ENCODE results near the gene SORCS3.
"Not testable (repeated sequence)": the region's sequence is repeated elsewhere in the genome, so short reads cannot be mapped to it uniquely, and the experiment has no call there.

Gene SORCS3

GRCh38 chr10:104711302-104711721, 70.2 kb downstream of the SORCS3 start:
- no peak for TF ChIP-seq Cebpa-rat (IDR thresholded peaks at IDR 0.05)
- H3K36me3 ChIP-seq = no peaks in the 10 kb centered on the region
- H4K20me1 ChIP-seq = no peaks in the 10 kb centered on the region

GRCh38 chr10:104730593-104730992, 89.5 kb downstream of the SORCS3 start:
- not testable (repeated sequence) for H3K4me1 ChIP-seq, H3K4me3 ChIP-seq, H3K9ac ChIP-seq, H3K27ac ChIP-seq, H3K4me2 ChIP-seq, H4K20me1 ChIP-seq, H3K36me3 ChIP-seq, H3K27me3 ChIP-seq
- peaks cover 0 to 10% (median 7%) of the 10 kb centered on the region in 11 experiments; a peak in 13 of 22 replicates for H3K9me3 ChIP-seq (replicated peaks in 1 of 11)

More at GRCh38 chr10:104711302-104711721, 70.2 kb downstream of the SORCS3 start:
- H3K9me3 ChIP-seq (replicated peaks in 1 of 11) = no peaks in the 10 kb centered on the region
- H3K4me2 ChIP-seq = no peak overlapping the region
- H3K4me3 ChIP-seq = no peak overlapping the region
- H3K4me1 ChIP-seq = no peaks in the 10 kb centered on the region
- H3K27ac ChIP-seq = no peak overlapping the region
- H3K27me3 ChIP-seq = no peaks in the 10 kb centered on the region
- H3K9ac ChIP-seq = no peak overlapping the region

- H3K9me3 ChIP-seq (replicated peaks in 1 of 11) = peaks cover 0 to 4% (median 2%) of the 10 kb centered on the region in 11 experiments; a peak in 6 of 22 replicates
- H4K20me1 ChIP-seq = no peaks in the 10 kb centered on the region
These were observed 90.1 kb downstream of the SORCS3 start for GRCh38 chr10:104731192-104731591.

GRCh38 chr10:104732222-104732621, 91.1 kb downstream of the SORCS3 start:
- Histone ChIP-seq H4K20me1 (no peaks in the 10 kb centered on the region), H3K4me2 (no peak overlapping the region), H3K9me3 (replicated peaks in 1 of 11) (no peaks in the 10 kb centered on the region), H3K27me3 (no peaks in the 10 kb centered on the region), H3K27ac (no peak overlapping the region), H3K4me1 (no peaks in the 10 kb centered on the region), H3K9ac (no peak overlapping the region), H3K4me3 (no peak overlapping the region), H3K36me3 (no peaks in the 10 kb centered on the region)
- TF ChIP-seq Cebpa-rat (IDR thresholded peaks at IDR 0.05) = no peak

More at GRCh38 chr10:104731192-104731591, 90.1 kb downstream of the SORCS3 start:
- H3K27me3 ChIP-seq = no peaks in the 10 kb centered on the region
- no peaks in the 10 kb centered on the region for H3K36me3 ChIP-seq
- H3K4me3 ChIP-seq = no peak overlapping the region
- no peak overlapping the region for H3K9ac ChIP-seq
- TF ChIP-seq Cebpa-rat (IDR thresholded peaks at IDR 0.05) = no peak
- H3K4me1 ChIP-seq = no peaks in the 10 kb centered on the region
- H3K27ac ChIP-seq = no peak overlapping the region
- no peak overlapping the region for H3K4me2 ChIP-seq

- H3K4me3 ChIP-seq = no peak overlapping the region
These were observed 93.3 kb downstream of the SORCS3 start for GRCh38 chr10:104734433-104734832.

GRCh38 chr10:104735036-104735756, 94.1 kb downstream of the SORCS3 start:
- no peak overlapping the region for H3K4me3 ChIP-seq
- H3K36me3 ChIP-seq = no peaks in the 10 kb centered on the region
- no peaks in the 10 kb centered on the region for H3K9me3 ChIP-seq (replicated peaks in 1 of 11)
- H3K27me3 ChIP-seq = no peaks in the 10 kb centered on the region
- no peak overlapping the region for H3K4me2 ChIP-seq
- H3K9ac ChIP-seq = no peak overlapping the region
- no peaks in the 10 kb centered on the region for H3K4me1 ChIP-seq
- no peak overlapping the region for H3K27ac ChIP-seq
- no peaks in the 10 kb centered on the region for H4K20me1 ChIP-seq
- TF ChIP-seq Cebpa-rat (IDR thresholded peaks at IDR 0.05) = no peak

More at GRCh38 chr10:104734433-104734832, 93.3 kb downstream of the SORCS3 start:
- TF ChIP-seq Cebpa-rat (IDR thresholded peaks at IDR 0.05) = no peak
- Histone ChIP-seq H3K36me3 (no peaks in the 10 kb centered on the region), H3K9ac (no peak overlapping the region), H3K27ac (no peak overlapping the region), H3K4me2 (no peak overlapping the region), H4K20me1 (no peaks in the 10 kb centered on the region), H3K4me1 (no peaks in the 10 kb centered on the region), H3K27me3 (no peaks in the 10 kb centered on the region), H3K9me3 (replicated peaks in 1 of 11) (no peaks in the 10 kb centered on the region)

GRCh38 chr10:104735757-104736391, 94.8 kb downstream of the SORCS3 start:
- H3K27me3 ChIP-seq = no peaks in the 10 kb centered on the region
- H3K9ac ChIP-seq = no peak overlapping the region
- H3K9me3 ChIP-seq (replicated peaks in 1 of 11) = no peaks in the 10 kb centered on the region
- H3K4me2 ChIP-seq = no peak overlapping the region
- no peak overlapping the region for H3K4me3 ChIP-seq
- no peaks in the 10 kb centered on the region for H4K20me1 ChIP-seq
- H3K27ac ChIP-seq = no peak overlapping the region
- H3K36me3 ChIP-seq = no peaks in the 10 kb centered on the region
- no peaks in the 10 kb centered on the region for H3K4me1 ChIP-seq
- no peak for TF ChIP-seq Cebpa-rat (IDR thresholded peaks at IDR 0.05)

GRCh38 chr10:104741127-104741526, 100.0 kb downstream of the SORCS3 start:
- Histone ChIP-seq H3K4me1 (no peaks in the 10 kb centered on the region), H3K27me3 (no peaks in the 10 kb centered on the region), H3K27ac (no peak overlapping the region), H4K20me1 (no peaks in the 10 kb centered on the region), H3K36me3 (no peaks in the 10 kb centered on the region), H3K4me3 (no peak overlapping the region), H3K4me2 (no peak overlapping the region), H3K9me3 (replicated peaks in 1 of 11) (no peaks in the 10 kb centered on the region), H3K9ac (no peak overlapping the region)
- TF ChIP-seq Cebpa-rat (IDR thresholded peaks at IDR 0.05) = no peak

GRCh38 chr10:104744052-104744451, 103.0 kb downstream of the SORCS3 start:
- no peak overlapping the region for H3K4me2 ChIP-seq
- no peak overlapping the region for H3K27ac ChIP-seq
- no peaks in the 10 kb centered on the region for H3K9me3 ChIP-seq (replicated peaks in 1 of 11)
- no peaks in the 10 kb centered on the region for H4K20me1 ChIP-seq
- H3K4me3 ChIP-seq = no peak overlapping the region
- H3K36me3 ChIP-seq = no peaks in the 10 kb centered on the region
- no peaks in the 10 kb centered on the region for H3K4me1 ChIP-seq
- TF ChIP-seq Cebpa-rat (IDR thresholded peaks at IDR 0.05) = no peak
- H3K27me3 ChIP-seq = no peaks in the 10 kb centered on the region
- H3K9ac ChIP-seq = no peak overlapping the region

GRCh38 chr10:104750291-104750690, 109.2 kb downstream of the SORCS3 start:
- Histone ChIP-seq H3K27ac (no peak overlapping the region), H4K20me1 (no peaks in the 10 kb centered on the region), H3K9me3 (replicated peaks in 1 of 11) (no peaks in the 10 kb centered on the region), H3K4me3 (no peak overlapping the region), H3K36me3 (no peaks in the 10 kb centered on the region), H3K9ac (no peak overlapping the region), H3K4me1 (no peaks in the 10 kb centered on the region), H3K4me2 (no peak overlapping the region), H3K27me3 (no peaks in the 10 kb centered on the region)
- no peak for TF ChIP-seq Cebpa-rat (IDR thresholded peaks at IDR 0.05)
